K562 treated with DMSO at 1 percent for 4 hours (cell line): ENCODE data around the gene GJA4. TPM values are rescaled to one million over a fixed set of nuclear protein-coding genes. Genes with fewer than 3 reads are reported as not detected.

ENCODE experiments used
- total RNA-seq: library from RNA; unstranded; fragments of 300-600 nt; gene quantifications from 2 replicates; pipeline ENCODE4 v1.2.3, GENCODE V29; 2022; ENCODE audit not compliant: insufficient read depth

GJA4 gene
- total RNA-seq = not detected in 2 replicates

GRCh38 chr1:34792868-34793727 is at the start of gene GJA4:
Gene GJA4, plus strand, starts transcription at chr1:34792999. Its CDS starts 1,215 bp downstream, at chr1:34794214.

DNA sequence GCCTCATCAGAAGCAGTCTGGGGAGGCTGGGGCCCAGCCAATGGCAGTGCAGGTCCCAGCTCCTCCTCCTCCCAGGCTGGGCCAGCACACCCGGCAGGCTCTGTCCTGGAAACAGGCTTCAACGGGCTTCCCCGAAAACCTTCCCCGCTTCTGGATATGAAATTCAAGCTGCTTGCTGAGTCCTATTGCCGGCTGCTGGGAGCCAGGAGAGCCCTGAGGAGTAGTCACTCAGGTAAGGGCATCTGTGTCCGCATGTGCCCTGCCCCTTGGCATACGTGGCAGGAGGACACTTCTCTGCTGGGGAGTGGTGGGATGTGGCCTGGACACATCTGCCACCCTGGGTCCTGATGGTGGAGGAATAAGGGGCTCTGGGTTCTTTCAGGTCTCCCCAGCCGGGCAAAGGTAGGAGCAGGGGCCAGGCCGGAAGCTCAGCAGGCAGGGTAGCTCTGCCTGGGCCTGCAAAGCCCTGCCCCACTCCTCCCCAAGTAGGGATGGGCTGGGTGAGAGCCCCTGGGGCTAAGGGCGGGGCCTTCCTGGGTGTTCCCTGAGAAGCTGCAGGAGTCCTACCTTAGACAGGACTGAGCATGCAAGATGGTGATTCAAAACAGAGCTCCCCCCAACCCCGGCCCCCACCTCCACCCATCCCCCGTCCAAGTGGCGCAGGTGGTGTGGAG is 37.7 kb upstream of the GJA4 start, which contains the start of gene GJB5:
Gene GJB5, plus strand, starts transcription at position 84 of the 674 bp plus-strand sequence. CDS start 2,284 bp downstream, outside the sequence.

GRCh38 chr1:34759503-34760357 is 33.1 kb upstream of the GJA4 start, which contains the start of gene GJB4:
Gene GJB4, plus strand, starts transcription at chr1:34759740. Its CDS starts 1,515 bp downstream, at chr1:34761255.

GRCh38 chr1:34781071-34781843 is 11.5 kb upstream of the GJA4 start, which contains the start of gene GJB3:
Gene GJB3, plus strand, starts transcription at chr1:34781214. Its CDS starts 3,549 bp downstream, at chr1:34784763.

Other genes starting within 250 kb of the GJA4 start
- gene GJB5, start 38.0 kb upstream of the GJA4 start, total RNA-seq = not detected in 2 replicates
- not detected in 2 replicates for gene GJB4, start 33.3 kb upstream of the GJA4 start, total RNA-seq
- not detected in 2 replicates for gene GJB3, start 11.8 kb upstream of the GJA4 start, total RNA-seq
- gene SMIM12, start 66.8 kb downstream of the GJA4 start, total RNA-seq = 34.0 and 36.5 TPM in 2 replicates
- not detected in 2 replicates for gene DLGAP3, start 136.7 kb downstream of the GJA4 start, total RNA-seq
- gene TMEM35B, start 192.3 kb downstream of the GJA4 start, total RNA-seq = 17.2 and 20.1 TPM in 2 replicates
- 3.7 and 5.9 TPM in 2 replicates for gene ZMYM6, start 238.9 kb downstream of the GJA4 start, total RNA-seq